GM19397 (cell line): ENCODE measurements around the gene SORD.
"Not testable (repeated sequence)": the region's sequence is repeated elsewhere in the genome, so short reads cannot be mapped to it uniquely, and the experiment has no call there.

Experiments
- ATAC-seq: cut with Tn5 transposase; IDR thresholded peaks from one replicate; pipeline ENCODE4 v1.9.1; 2021; ENCODE audit warnings: mild to moderate bottlenecking, moderate library complexity; ENCODE audit not compliant: unreplicated experiment

The SORD gene

GRCh38 chr15:45058690-45059675, 36.0 kb downstream of the SORD start:
- not testable (repeated sequence) for ATAC-seq

GRCh38 chr15:45062301-45062700, 39.3 kb downstream of the SORD start:
- ATAC-seq: not testable (repeated sequence)

- ATAC-seq: no peak
Measured at GRCh38 chr15:45064386-45064785, 41.4 kb downstream of the SORD start.

GRCh38 chr15:45069942-45070360, 47.0 kb downstream of the SORD start:
- ATAC-seq: not testable (repeated sequence)

- not testable (repeated sequence) for ATAC-seq
Measured at GRCh38 chr15:45073602-45074001, 50.6 kb downstream of the SORD start.

GRCh38 chr15:45075440-45076320, 52.7 kb downstream of the SORD start:
- not testable (repeated sequence) for ATAC-seq

GRCh38 chr15:45077391-45077790, 54.4 kb downstream of the SORD start:
- ATAC-seq: not testable (repeated sequence)

- ATAC-seq: not testable (repeated sequence)
Measured at GRCh38 chr15:45079201-45079600, 56.2 kb downstream of the SORD start.

- ATAC-seq: not testable (repeated sequence)
Measured at GRCh38 chr15:45079628-45080246, 56.7 kb downstream of the SORD start.

GRCh38 chr15:45080593-45080992, 57.6 kb downstream of the SORD start:
- ATAC-seq: not testable (repeated sequence)

GRCh38 chr15:45082412-45082811, 59.4 kb downstream of the SORD start:
- not testable (repeated sequence) for ATAC-seq

GRCh38 chr15:45083223-45083622, 60.2 kb downstream of the SORD start:
- no peak for ATAC-seq

- no peak for ATAC-seq
Measured at GRCh38 chr15:45084163-45084562, 61.2 kb downstream of the SORD start.

- ATAC-seq: no peak
Measured at GRCh38 chr15:45087513-45087912, 64.5 kb downstream of the SORD start.

GRCh38 chr15:45088801-45089711, 66.1 kb downstream of the SORD start:
- ATAC-seq: no peak

- no peak for ATAC-seq
Measured at GRCh38 chr15:45089712-45090373, 66.8 kb downstream of the SORD start.

GRCh38 chr15:45091161-45091560, 68.2 kb downstream of the SORD start:
- no peak for ATAC-seq

GRCh38 chr15:45091576-45091975, 68.6 kb downstream of the SORD start:
- no peak for ATAC-seq

GRCh38 chr15:45093013-45093412, 70.0 kb downstream of the SORD start:
- no peak for ATAC-seq
